ACC112 (cell line): ENCODE results near the gene SLTM.
"Not testable (repeated sequence)": the region's sequence is repeated elsewhere in the genome, so short reads cannot be mapped to it uniquely, and the experiment has no call there.

ENCODE experiments used
- H2AFZ ChIP-seq: fragments of 200-600 bp; sonication (generic); one replicate; pipeline ENCODE4 v1.6.0; 2017; ENCODE audit warnings: antibody characterized with exemption, low read length; ENCODE audit not compliant: unreplicated experiment
- H3K27ac ChIP-seq: fragments of 200-600 bp; sonication (generic); 2 replicates; pipeline ENCODE4 v1.5.1; 2014; ENCODE audit warnings: low read depth, mild to moderate bottlenecking, antibody characterized with exemption, low read length, moderate library complexity
- H3K27me3 ChIP-seq: fragments of 200-600 bp; sonication (generic); 2 replicates; pipeline ENCODE4 v1.6.1; 2014; ENCODE audit warnings: mild to moderate bottlenecking, antibody characterized with exemption, low read length, moderate library complexity, mixed read lengths; ENCODE audit not compliant: insufficient read depth
- H3K36me3 ChIP-seq: fragments of 200-600 bp; sonication (generic); 2 replicates; pipeline ENCODE4 v1.6.1; 2016; ENCODE audit warnings: mild to moderate bottlenecking, antibody characterized with exemption, low read length, moderate library complexity, mixed read lengths; ENCODE audit not compliant: insufficient read depth
- H3K4me1 ChIP-seq: fragments of 200-600 bp; sonication (generic); one replicate; pipeline ENCODE4 v1.6.1; 2016; ENCODE audit warnings: low read length, mixed read lengths; ENCODE audit not compliant: insufficient read depth, unreplicated experiment, control insufficient read depth
- H3K4me3 ChIP-seq: fragments of 200-600 bp; sonication (generic); 2 replicates; pipeline ENCODE4 v1.5.1; 2014; ENCODE audit warnings: mild to moderate bottlenecking, low read depth, low read length
- H3K79me2 ChIP-seq: fragments of 200-600 bp; sonication (generic); one replicate; pipeline ENCODE4 v1.6.0; 2016; ENCODE audit warnings: low read length; ENCODE audit not compliant: control insufficient read depth, unreplicated experiment, insufficient read depth

Gene SLTM

DNA sequence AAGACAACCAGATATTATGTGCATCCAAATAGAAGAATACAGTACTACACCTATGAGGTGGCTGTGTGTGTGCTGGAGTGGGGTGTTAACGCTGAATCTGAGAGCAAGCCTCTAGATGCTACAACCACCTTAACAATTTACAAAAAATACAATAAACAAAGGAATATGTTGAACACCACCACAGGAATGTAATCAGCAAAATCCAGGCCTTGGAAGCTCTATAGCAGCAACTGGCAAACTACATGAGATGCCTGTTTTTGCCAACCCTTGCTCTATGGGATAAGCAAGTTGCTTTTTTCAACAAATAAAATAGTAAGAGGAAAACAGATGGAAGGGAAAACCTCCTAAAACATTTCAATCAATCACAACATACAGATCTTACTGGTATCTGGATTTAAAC, 23.9 kb downstream of the SLTM start:
- H2AFZ ChIP-seq, result no peak overlapping the region
- H3K4me3 ChIP-seq, result no peak overlapping the region
- peaks cover 23% of the 10 kb centered on the region for H3K79me2 ChIP-seq

GRCh38 chr15:58908550-58909309, 24.7 kb downstream of the SLTM start:
- no peak overlapping the region for H3K4me3 ChIP-seq
- no peaks in the 10 kb centered on the region for H3K4me1 ChIP-seq
- H3K79me2 ChIP-seq, result peaks cover 17% of the 10 kb centered on the region
- H3K27me3 ChIP-seq, result no peaks in the 10 kb centered on the region
- no peak overlapping the region for H3K27ac ChIP-seq
- no peak overlapping the region for H2AFZ ChIP-seq
- peaks cover 21% of the 10 kb centered on the region for H3K36me3 ChIP-seq

More for the DNA sequence above, 23.9 kb downstream of the SLTM start:
- no peak overlapping the region for H3K27ac ChIP-seq
- no peaks in the 10 kb centered on the region for H3K4me1 ChIP-seq
- peaks cover 30% of the 10 kb centered on the region for H3K36me3 ChIP-seq
- no peaks in the 10 kb centered on the region for H3K27me3 ChIP-seq

- Histone ChIP-seq H3K27me3 (no peaks in the 10 kb centered on the region), H3K79me2 (peaks cover 13% of the 10 kb centered on the region), H3K36me3 (peaks cover 43% of the 10 kb centered on the region), H2AFZ (no peak overlapping the region), H3K27ac (no peak overlapping the region), H3K4me1 (peaks cover 3% of the 10 kb centered on the region), H3K4me3 (no peak overlapping the region)
These were observed 32.8 kb downstream of the SLTM start for GRCh38 chr15:58900631-58901030.

DNA sequence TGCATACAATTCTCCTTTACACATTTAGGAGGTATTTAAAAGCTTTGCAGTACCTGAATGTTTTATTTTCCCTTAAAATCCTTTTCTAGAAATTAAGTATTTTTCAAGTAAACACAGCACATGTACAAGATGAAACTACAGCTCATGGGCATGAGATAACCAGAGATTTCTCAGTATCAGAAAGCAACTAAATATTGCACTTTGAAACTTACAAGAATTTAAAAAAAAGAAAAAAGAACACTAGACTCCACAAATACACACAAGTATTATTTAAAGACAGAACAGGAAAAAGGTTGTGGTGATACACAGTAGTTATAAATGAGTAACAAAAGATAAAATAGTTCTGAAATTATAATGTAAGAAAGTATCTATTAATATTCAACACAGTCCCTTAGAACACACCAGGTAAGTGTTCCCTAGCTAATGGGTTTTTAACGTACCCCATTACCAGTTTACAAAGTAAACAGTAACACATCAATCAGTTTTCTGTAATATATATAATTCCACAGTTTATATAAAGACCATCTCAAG, 35.3 kb downstream of the SLTM start:
- peaks cover 3% of the 10 kb centered on the region for H3K4me1 ChIP-seq
- no peak overlapping the region for H2AFZ ChIP-seq
- H3K79me2 ChIP-seq, result peaks cover 13% of the 10 kb centered on the region
- peaks cover 62% of the 10 kb centered on the region for H3K36me3 ChIP-seq
- no peak overlapping the region for H3K27ac ChIP-seq
- no peak overlapping the region for H3K4me3 ChIP-seq
- H3K27me3 ChIP-seq, result no peaks in the 10 kb centered on the region

GRCh38 chr15:58889363-58889762, 44.1 kb downstream of the SLTM start:
- Histone ChIP-seq H3K27ac (peak overlapping the region; percentile 23; the same call in 1 of the 2 replicates), H3K36me3 (peaks cover 89% of the 10 kb centered on the region), H3K27me3 (no peaks in the 10 kb centered on the region), H2AFZ (no peak overlapping the region), H3K79me2 (peaks cover 5% of the 10 kb centered on the region), H3K4me3 (no peak overlapping the region), H3K4me1 (no peaks in the 10 kb centered on the region)

DNA sequence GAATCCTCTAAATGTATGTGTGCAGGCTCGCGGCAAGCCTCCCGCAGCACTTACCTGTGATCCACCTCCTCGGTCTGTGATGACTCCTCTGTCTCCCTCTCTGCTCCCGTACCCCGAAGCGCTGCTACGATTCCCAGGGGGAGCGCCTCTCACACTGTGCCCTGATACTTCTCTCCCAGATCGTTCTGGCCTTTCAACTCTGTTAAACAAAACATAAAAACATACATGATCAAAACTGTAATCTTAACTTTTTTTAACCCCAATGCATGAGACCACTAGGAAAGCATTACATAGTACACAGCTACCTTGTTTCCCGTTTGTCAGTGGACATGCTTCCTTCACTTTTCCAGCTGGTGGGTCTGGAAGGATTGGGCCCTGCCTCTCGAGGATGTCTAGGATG, 46.6 kb downstream of the SLTM start:
- Histone ChIP-seq H3K36me3 (peaks cover 82% of the 10 kb centered on the region), H2AFZ (no peak overlapping the region), H3K4me1 (no peaks in the 10 kb centered on the region)

DNA sequence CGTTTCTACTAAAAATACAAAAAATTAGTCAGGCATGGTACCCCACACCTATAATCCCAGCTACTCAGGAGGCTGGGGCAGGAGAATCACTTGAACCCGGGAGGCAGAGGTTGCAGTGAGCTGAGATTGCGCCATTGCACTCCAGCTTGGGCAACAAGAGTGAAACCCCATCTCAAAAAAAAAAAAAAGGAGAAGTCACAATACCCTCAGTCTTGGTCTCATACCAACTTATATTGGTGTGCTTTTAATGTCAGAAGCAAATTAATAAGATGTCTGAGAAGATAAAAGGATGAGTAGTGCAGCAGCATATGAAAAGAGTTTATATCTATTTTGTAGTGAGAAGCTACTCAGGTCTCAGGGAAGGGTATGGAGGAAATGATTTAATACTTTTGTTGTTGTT, 49.6 kb downstream of the SLTM start:
- H3K79me2 ChIP-seq, H3K4me1 ChIP-seq, H3K27me3 ChIP-seq, H2AFZ ChIP-seq, H3K27ac ChIP-seq, H3K4me3 ChIP-seq: not testable (repeated sequence)
- H3K36me3 ChIP-seq, result peaks cover 68% of the 10 kb centered on the region

More for the DNA sequence above, 46.6 kb downstream of the SLTM start:
- H3K79me2 ChIP-seq, result no peaks in the 10 kb centered on the region
- no peaks in the 10 kb centered on the region for H3K27me3 ChIP-seq
- no peak overlapping the region for H3K4me3 ChIP-seq
- no peak overlapping the region for H3K27ac ChIP-seq

DNA sequence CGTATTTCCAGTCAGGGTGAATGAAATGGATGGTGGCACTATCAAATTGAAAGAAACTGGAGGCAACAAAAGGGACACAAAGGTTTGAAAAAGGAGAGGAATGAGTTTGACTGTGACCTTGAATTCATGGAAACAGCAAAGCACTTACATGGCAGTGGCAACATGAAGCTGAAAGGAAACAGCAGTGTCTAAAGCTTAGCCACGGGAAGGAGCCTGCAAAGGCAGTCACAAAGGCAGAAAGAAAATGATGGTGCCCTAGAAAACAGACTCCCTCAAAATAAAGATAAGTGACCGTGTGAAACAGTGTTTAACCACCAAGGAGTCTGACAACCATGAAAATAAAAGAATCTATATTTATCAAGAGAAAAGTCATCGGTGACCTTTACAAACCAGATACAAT, 51.2 kb downstream of the SLTM start:
- Histone ChIP-seq H3K27ac (no peak overlapping the region), H3K27me3 (no peaks in the 10 kb centered on the region), H3K4me3 (no peak overlapping the region), H3K4me1 (no peaks in the 10 kb centered on the region), H3K36me3 (peaks cover 63% of the 10 kb centered on the region), H2AFZ (no peak overlapping the region), H3K79me2 (no peaks in the 10 kb centered on the region)

- Histone ChIP-seq H3K27ac (no peak overlapping the region), H2AFZ (no peak overlapping the region), H3K4me1 (peaks cover 6% of the 10 kb centered on the region), H3K36me3 (peaks cover 48% of the 10 kb centered on the region), H3K4me3 (no peak overlapping the region), H3K27me3 (no peaks in the 10 kb centered on the region), H3K79me2 (no peaks in the 10 kb centered on the region)
These were observed 53.2 kb downstream of the SLTM start for GRCh38 chr15:58880320-58880719.

DNA sequence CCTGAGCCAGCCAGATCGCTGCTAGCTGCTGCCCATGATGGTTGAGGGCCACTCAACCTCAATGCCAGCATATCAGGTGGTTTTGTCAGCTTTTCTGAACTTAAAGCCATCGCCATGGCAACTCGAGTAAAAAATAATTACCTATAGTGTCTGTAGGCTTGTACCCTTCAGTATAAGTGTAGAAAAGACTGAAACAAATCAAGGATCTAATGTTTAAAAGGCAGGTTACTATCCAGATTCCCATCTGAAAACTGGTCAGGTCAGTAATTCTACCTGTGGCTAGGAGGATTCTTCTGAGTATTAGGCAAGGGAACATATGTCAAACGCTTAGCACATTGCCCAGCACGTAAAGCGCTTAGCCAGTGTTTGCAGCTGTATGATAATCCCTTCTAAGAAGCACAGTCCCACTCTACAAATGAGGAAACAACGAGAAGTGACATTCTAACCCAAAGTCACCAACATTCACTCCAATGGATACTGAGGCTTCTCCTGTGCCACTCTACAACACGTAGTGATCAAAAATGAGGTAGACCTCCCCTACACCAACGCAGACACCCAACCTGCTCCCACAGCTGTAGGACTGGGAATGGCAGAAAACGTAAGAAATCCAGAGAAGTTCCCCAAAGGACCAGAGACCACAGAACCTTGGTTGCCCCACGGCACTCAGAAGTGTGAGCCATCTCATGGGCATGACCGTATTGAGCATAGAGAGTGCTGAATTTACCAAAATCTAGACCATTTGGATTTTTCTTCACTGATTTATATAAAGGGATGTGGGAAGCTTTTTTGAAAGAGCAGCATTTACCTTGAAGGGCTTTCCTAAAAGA, 55.3 kb downstream of the SLTM start:
- H3K36me3 ChIP-seq, result peaks cover 33% of the 10 kb centered on the region
- no peaks in the 10 kb centered on the region for H3K79me2 ChIP-seq
- no peak overlapping the region for H2AFZ ChIP-seq
- no peaks in the 10 kb centered on the region for H3K27me3 ChIP-seq
- no peak overlapping the region for H3K27ac ChIP-seq
- peaks cover 11% of the 10 kb centered on the region for H3K4me1 ChIP-seq
- H3K4me3 ChIP-seq, result no peak overlapping the region
